ENCODE results near the gene EFNB2.

Gene EFNB2

DNA sequence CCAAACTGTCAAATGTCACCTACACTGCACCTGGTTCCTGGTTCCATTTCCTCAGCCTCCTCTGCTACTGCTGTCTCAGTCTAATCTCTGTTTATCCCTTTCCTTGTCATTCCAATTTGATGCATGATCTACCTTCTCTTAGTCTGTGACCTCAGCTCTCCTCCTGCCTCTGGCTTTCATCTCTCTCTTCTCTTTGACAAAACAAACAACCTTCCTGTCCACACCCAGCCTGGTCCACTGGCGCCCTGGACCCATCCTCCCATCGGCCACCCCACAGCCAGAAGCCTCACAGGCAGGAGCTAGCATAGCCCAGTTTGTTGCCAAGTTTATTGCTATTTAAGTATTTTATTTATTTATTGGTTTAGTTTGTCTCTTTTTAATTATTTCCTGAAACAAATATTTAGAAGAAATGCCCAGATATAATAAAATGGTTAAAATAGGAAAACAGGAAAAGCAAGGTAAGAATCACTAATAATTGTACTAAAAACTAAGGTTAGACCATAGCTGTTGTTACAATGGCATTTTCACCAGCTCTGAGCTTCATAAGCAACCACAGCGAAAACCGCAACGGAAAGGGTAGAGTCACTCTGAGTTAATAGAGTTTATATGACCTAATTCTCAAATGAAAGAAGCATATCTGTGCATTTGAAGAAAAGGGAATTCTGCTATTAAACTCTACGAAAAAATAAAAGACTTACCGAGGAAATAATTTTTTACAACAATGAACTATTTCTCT, 68.6 kb downstream of the EFNB2 start:
- no peak overlapping the region for H3K27ac ChIP-seq (replicated peaks)
- TF ChIP-seq, protein P1, sequence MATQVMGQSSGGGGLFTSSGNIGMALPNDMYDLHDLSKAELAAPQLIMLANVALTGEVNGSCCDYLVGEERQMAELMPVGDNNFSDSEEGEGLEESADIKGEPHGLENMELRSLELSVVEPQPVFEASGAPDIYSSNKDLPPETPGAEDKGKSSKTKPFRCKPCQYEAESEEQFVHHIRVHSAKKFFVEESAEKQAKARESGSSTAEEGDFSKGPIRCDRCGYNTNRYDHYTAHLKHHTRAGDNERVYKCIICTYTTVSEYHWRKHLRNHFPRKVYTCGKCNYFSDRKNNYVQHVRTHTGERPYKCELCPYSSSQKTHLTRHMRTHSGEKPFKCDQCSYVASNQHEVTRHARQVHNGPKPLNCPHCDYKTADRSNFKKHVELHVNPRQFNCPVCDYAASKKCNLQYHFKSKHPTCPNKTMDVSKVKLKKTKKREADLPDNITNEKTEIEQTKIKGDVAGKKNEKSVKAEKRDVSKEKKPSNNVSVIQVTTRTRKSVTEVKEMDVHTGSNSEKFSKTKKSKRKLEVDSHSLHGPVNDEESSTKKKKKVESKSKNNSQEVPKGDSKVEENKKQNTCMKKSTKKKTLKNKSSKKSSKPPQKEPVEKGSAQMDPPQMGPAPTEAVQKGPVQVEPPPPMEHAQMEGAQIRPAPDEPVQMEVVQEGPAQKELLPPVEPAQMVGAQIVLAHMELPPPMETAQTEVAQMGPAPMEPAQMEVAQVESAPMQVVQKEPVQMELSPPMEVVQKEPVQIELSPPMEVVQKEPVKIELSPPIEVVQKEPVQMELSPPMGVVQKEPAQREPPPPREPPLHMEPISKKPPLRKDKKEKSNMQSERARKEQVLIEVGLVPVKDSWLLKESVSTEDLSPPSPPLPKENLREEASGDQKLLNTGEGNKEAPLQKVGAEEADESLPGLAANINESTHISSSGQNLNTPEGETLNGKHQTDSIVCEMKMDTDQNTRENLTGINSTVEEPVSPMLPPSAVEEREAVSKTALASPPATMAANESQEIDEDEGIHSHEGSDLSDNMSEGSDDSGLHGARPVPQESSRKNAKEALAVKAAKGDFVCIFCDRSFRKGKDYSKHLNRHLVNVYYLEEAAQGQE (IDR thresholded peaks at IDR 0.05; ENCODE audit: insufficient replicate concordance, low read depth): no peak
- no peak for TF ChIP-seq GABPA (IDR thresholded peaks at IDR 0.05; ENCODE audit: low read depth)
- TF ChIP-seq POLR2AphosphoS5 (IDR thresholded peaks at IDR 0.05; ENCODE audit: low read depth): no peak
- no peak for TF ChIP-seq SPI1 (IDR thresholded peaks at IDR 0.05; ENCODE audit: borderline replicate concordance, low read depth)
- no peak overlapping the region for H3K4me3 ChIP-seq (replicated peaks; ENCODE audit: insufficient read depth, low read length)
- no peak for DNase-seq (ENCODE audit: low read depth in 1 of 2, low spot score in 1 of 2)
- peaks cover 4% of the 10 kb centered on the region for H3K27me3 ChIP-seq (ENCODE audit: insufficient read depth, poor library complexity, severe bottlenecking)

DNA sequence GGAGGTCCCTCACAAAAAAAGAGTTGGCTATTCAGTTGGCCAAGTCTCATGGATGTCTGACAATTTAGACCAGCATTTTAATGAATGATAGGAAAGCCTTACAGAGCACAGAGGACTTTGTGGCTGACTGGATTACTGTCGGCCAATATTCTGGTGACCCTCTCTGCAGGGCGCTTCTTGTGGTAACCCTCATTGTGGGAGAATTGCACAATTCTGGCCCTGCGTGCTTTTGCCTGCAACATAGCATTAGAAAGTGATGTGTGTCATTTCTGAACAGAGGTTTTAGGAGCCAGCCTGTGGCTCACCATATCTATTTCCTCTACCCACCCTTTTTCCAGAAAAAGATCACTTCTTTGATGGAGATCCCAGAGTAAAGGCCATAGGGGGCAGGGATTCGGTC, 71.4 kb downstream of the EFNB2 start:
- DNase-seq (ENCODE audit: low read depth in 1 of 2, low spot score in 1 of 2): peak; percentile 63 to 82
- Histone ChIP-seq H3K27ac (replicated peaks) (no peak overlapping the region), H3K27me3 (ENCODE audit: insufficient read depth, poor library complexity, severe bottlenecking) (peaks cover 6% of the 10 kb centered on the region), H3K4me3 (replicated peaks; ENCODE audit: insufficient read depth, low read length) (no peak overlapping the region)
- peak; percentile 76 for TF ChIP-seq POLR2AphosphoS5 (IDR thresholded peaks at IDR 0.05; ENCODE audit: low read depth)
- TF ChIP-seq GABPA (IDR thresholded peaks at IDR 0.05; ENCODE audit: low read depth): no peak

DNA sequence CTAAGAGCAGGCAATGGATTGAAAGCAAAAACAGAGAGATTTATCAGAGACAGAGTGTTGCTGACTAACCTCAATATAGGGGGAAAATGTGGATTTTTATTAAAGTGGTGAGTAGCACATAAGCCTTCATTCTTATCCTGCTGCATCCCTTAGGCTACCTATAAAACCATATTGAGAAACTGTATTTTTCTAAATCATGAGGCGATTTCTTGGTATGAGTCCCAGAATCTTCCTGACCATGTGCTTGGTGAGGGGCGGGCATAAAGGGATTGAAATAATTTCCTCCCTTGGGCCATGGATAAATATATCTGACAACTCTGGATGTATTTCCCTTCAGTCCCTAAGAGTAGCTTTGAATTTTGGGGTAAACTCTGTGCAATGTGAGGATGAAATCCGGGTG, 72.8 kb downstream of the EFNB2 start:
- H3K27me3 ChIP-seq (ENCODE audit: insufficient read depth, poor library complexity, severe bottlenecking): peaks cover 9% of the 10 kb centered on the region
- TF ChIP-seq POLR2AphosphoS5 (IDR thresholded peaks at IDR 0.05; ENCODE audit: low read depth): no peak
- TF ChIP-seq GABPA (IDR thresholded peaks at IDR 0.05; ENCODE audit: low read depth): no peak
- TF ChIP-seq, protein P2, sequence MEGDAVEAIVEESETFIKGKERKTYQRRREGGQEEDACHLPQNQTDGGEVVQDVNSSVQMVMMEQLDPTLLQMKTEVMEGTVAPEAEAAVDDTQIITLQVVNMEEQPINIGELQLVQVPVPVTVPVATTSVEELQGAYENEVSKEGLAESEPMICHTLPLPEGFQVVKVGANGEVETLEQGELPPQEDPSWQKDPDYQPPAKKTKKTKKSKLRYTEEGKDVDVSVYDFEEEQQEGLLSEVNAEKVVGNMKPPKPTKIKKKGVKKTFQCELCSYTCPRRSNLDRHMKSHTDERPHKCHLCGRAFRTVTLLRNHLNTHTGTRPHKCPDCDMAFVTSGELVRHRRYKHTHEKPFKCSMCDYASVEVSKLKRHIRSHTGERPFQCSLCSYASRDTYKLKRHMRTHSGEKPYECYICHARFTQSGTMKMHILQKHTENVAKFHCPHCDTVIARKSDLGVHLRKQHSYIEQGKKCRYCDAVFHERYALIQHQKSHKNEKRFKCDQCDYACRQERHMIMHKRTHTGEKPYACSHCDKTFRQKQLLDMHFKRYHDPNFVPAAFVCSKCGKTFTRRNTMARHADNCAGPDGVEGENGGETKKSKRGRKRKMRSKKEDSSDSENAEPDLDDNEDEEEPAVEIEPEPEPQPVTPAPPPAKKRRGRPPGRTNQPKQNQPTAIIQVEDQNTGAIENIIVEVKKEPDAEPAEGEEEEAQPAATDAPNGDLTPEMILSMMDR (IDR thresholded peaks at IDR 0.05; ENCODE audit: insufficient read depth, low read length): no peak
- TF ChIP-seq SPI1 (IDR thresholded peaks at IDR 0.05; ENCODE audit: borderline replicate concordance, low read depth): no peak
- TF ChIP-seq, protein P1 (IDR thresholded peaks at IDR 0.05; ENCODE audit: insufficient replicate concordance, low read depth): no peak
- no peak overlapping the region for H3K27ac ChIP-seq (replicated peaks)
- no peak overlapping the region for H3K4me3 ChIP-seq (replicated peaks; ENCODE audit: insufficient read depth, low read length)
- no peak for DNase-seq (ENCODE audit: low read depth in 1 of 2, low spot score in 1 of 2)

DNA sequence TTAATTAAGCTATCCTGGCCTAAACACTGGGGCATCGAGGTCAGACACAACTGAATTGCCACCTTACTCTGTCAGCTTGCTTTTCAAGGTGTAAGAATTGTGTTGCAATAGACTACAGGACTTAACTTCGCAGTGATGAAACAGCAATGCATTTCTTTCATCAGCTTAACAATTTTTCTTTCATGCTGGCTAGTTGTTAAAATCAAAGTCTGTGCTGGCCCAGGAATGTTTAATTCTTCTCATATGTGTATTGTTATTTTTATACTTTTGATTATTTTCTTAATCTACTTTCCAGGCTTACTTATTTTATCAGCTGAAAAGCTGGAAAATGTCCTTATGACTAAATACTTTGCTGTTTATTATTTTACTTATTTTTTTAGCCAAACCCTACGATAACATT, 79.7 kb downstream of the EFNB2 start:
- H3K27ac ChIP-seq (replicated peaks): no peak overlapping the region
- H3K27me3 ChIP-seq (ENCODE audit: insufficient read depth, poor library complexity, severe bottlenecking): peaks cover 6% of the 10 kb centered on the region
- DNase-seq (ENCODE audit: low read depth in 1 of 2, low spot score in 1 of 2): no peak
- TF ChIP-seq, protein P2 (IDR thresholded peaks at IDR 0.05; ENCODE audit: insufficient read depth, low read length): no peak
- TF ChIP-seq POLR2AphosphoS5 (IDR thresholded peaks at IDR 0.05; ENCODE audit: low read depth) (no peak), SPI1 (IDR thresholded peaks at IDR 0.05; ENCODE audit: borderline replicate concordance, low read depth) (no peak), GABPA (IDR thresholded peaks at IDR 0.05; ENCODE audit: low read depth) (no peak)
- TF ChIP-seq, protein P1 (IDR thresholded peaks at IDR 0.05; ENCODE audit: insufficient replicate concordance, low read depth): no peak
- H3K4me3 ChIP-seq (replicated peaks; ENCODE audit: insufficient read depth, low read length): no peak overlapping the region

Data from HL-60 (cell line).